GM21515 (cell line): ENCODE measurements around the gene ZNF646.

ENCODE experiments used
- ATAC-seq: cut with Tn5 transposase; IDR thresholded peaks from one replicate; pipeline ENCODE4 v1.9.1; 2021; ENCODE audit not compliant: unreplicated experiment

ZNF646 gene, protein sequence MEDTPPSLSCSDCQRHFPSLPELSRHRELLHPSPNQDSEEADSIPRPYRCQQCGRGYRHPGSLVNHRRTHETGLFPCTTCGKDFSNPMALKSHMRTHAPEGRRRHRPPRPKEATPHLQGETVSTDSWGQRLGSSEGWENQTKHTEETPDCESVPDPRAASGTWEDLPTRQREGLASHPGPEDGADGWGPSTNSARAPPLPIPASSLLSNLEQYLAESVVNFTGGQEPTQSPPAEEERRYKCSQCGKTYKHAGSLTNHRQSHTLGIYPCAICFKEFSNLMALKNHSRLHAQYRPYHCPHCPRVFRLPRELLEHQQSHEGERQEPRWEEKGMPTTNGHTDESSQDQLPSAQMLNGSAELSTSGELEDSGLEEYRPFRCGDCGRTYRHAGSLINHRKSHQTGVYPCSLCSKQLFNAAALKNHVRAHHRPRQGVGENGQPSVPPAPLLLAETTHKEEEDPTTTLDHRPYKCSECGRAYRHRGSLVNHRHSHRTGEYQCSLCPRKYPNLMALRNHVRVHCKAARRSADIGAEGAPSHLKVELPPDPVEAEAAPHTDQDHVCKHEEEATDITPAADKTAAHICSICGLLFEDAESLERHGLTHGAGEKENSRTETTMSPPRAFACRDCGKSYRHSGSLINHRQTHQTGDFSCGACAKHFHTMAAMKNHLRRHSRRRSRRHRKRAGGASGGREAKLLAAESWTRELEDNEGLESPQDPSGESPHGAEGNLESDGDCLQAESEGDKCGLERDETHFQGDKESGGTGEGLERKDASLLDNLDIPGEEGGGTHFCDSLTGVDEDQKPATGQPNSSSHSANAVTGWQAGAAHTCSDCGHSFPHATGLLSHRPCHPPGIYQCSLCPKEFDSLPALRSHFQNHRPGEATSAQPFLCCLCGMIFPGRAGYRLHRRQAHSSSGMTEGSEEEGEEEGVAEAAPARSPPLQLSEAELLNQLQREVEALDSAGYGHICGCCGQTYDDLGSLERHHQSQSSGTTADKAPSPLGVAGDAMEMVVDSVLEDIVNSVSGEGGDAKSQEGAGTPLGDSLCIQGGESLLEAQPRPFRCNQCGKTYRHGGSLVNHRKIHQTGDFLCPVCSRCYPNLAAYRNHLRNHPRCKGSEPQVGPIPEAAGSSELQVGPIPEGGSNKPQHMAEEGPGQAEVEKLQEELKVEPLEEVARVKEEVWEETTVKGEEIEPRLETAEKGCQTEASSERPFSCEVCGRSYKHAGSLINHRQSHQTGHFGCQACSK (N-terminal part only)

DNA sequence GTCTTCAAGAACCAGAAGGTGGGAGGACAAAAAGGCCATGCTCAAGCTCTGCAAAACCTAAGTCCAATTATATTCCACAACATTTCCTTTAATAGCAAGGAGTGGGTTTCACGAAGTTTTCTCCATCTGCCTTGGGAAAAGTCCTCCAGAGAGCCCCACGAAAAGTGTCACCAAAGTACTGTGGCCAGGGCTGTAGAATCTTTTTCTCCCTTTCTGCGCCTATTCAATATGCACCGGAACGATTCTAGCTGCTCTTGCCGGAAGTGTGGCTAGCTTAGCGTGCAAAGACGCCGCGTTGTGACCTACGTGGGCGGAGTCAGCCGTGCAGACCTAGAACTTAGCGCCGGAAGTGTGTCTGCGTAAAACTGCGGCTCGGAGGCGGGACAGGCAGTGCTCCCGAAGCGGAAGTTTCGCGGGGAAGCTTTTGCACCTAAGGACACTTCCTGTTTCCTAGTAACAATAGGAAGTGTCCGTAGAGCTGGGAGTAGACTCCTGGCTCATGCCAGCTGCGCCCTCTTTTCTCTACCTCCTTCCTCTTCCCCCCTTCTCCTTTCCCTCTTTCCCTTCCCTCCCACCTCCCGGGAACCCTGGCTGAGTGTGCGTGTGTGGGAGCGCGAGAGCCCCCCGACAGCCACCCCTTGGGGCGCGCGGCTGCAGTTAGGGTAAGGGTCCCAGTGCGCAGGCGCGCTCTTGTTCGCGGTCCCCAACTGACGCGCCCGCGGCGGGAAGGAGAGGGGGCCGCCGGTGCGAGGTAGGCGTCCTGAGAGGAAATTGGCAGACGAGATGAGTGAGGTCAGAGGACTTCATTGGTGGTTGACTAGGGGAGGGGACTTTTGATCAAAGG, at the start of gene ZNF646, which contains the start of gene ZNF668:
Gene ZNF646 (plus strand): TSS at position 453 of the 844 bp plus-strand sequence. CDS start 1,903 bp downstream, outside the sequence.
Gene ZNF668 (minus strand): TSS at position 271 of the 844 bp plus-strand sequence. CDS start 9,781 bp downstream, outside the sequence.
- ATAC-seq, result peak; percentile 68

DNA sequence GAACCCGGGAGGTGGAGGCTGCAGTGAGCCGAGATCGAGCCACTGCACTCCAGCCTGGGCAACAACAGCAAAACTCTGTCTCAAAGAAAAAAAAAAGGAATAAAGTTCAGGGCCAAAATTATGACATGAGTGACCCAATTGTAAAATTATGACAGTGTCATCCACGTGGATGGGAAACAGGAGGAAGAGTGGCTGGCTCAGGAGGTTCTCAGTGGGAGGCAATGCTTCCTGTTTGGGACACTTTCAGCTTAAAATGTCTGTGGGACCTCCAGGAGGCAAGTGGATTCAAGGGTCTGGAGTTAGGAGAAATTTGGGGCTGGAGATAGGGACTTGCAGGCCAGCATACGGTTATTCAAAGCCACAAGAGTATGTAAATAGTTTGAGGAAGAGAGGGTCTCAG, 48.9 kb upstream of the ZNF646 start:
- ATAC-seq, result no peak

DNA sequence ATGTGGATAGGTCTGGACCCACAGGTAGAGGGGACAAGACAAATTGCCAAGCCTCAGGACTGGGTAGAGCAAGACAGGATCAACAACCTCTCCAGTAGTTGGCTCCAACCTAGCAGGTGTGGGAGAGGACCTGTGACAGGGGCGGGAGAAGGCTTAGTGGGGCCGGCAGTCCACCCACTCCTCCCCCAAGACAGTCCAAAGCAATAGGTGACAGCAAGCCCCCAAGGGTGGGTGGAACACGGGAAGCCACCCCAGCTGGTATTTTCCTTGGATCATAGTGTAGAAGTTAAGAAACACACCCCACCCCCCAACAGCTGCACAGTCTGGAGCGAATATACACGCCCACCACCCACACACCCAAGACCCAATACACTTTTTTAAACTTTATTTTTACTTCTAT, 45.0 kb upstream of the ZNF646 start:
- ATAC-seq, result no peak

- ATAC-seq, result no peak
Observed at GRCh38 chr16:31031276-31031675, 42.9 kb upstream of the ZNF646 start.

DNA sequence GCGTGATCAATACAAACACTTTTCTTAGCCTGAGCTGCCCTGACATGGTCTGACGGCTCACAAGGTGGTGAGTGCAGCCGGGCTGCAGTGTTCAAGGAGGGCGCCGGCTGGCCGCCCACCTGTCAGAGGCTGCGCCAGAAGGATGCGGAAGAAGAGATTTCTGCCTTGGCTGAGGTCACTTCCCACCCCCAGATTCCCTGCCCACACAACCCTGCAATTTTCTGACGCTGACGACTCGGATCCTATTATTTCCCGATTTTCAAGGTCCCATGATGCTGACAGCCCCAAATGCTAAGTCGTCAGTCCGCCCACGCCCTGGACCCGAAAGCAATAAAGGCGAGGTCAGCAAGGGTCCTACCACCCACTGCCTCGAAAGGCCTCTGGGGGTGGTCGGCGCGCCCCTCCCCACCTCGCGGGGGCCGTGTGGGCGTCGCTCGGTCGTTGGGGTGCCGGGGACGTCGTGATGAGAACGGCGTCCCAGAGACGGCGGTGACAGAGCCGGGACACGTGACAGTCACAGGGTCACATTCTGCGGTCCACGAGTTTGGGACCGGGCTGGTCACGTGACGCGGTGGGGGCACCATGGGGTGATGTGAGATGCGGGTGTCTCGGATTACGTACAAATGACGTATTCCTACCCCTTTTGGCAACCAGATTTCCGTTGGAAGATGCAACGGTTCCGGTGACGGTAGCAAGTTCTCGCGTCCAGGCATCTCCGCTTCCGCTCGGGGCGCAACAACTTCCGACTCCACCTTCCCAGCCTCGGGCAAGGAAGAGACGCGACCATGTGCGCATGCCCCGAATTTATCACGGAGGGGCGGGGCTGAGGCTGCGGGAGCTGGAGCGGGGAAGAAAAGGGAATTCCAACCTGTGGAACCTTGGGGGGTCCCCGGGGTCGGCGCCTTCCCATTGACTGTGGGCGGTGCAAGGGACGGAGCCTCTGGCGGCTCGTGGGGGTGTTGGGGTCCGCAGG, 41.2 kb upstream of the ZNF646 start, which contains the start of gene STX4:
Gene STX4 (plus strand): TSS at position 823 of the 973 bp plus-strand sequence. CDS start 248 bp downstream, outside the sequence.
- ATAC-seq, result peak; percentile 71

GRCh38 chr16:31033709-31034492, 40.3 kb upstream of the ZNF646 start:
- peak; percentile 43 for ATAC-seq

DNA sequence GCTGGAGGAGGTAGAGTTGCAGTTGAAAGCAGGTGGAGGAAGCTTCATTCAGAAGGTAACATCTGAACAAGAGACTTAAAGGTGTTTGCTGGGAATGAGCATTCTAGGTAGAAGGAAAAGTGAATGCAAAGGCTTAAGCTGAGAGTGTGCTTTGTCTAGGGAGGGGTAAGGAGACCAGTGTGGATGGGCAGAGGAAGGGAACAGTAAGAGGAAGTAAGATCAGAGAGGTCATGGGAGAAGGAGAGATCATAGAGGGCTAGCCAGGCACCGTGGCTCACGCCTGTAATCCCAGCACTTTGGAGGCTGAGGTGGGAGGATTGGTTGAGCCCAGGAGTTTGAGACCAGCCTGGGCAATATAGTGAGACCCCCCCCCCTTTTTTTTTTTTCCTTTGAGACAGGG, 37.5 kb upstream of the ZNF646 start:
- ATAC-seq, result no peak

- ATAC-seq, result no peak
Observed at GRCh38 chr16:31038993-31039392, 35.2 kb upstream of the ZNF646 start.

- no peak for ATAC-seq
Observed at GRCh38 chr16:31042866-31043265, 31.4 kb upstream of the ZNF646 start.

DNA sequence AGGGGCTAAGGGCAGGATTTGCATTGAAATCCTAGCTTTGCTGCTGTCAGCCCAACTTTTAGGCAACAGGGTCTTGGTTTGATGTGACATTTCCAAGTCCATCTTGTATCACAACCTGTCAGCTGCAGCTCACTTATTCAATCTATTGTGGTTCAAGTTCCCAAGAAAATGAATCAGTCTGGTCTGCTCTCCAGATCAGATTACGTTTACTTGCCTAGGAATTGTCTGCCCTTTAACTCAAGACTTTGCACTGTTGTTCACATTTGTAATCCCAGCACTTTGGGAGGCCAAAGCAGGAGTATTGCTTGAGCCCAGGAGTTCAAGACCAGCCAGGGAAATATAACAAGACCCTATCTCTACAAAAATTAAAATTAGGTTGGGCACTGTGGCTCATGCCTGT, 30.9 kb upstream of the ZNF646 start:
- no peak for ATAC-seq

DNA sequence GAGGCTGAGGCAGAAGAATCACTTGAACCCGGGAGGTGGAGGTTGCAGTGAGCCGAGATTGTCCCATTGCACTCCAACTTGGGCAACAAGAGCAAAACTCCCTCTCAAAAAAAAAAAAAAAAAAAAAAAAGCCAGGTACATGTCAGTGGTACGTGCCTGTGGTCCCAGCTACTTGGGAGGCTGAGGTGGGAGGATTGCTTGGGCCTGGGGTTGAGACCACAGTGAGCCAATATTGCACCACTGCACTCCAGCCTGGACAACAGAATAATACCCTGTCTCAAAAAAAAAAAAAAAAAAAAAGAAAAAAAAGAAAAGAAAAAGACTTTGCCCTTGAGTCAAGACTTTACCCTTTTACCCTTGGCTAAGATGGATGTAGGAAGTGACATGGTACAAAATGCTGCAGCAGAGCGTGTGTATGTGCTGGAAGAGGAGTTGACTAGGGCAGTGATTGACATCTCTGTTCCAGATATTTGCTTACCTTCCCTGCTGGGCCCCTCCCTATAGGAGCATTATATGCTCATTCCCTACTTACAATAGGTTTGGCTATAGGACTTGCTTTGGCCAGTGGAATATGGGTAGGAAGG, 30.2 kb upstream of the ZNF646 start:
- ATAC-seq, result no peak

GRCh38 chr16:31050280-31051030, 23.8 kb upstream of the ZNF646 start:
- ATAC-seq, result no peak

- no peak for ATAC-seq
Observed at GRCh38 chr16:31052114-31052513, 22.1 kb upstream of the ZNF646 start.

DNA sequence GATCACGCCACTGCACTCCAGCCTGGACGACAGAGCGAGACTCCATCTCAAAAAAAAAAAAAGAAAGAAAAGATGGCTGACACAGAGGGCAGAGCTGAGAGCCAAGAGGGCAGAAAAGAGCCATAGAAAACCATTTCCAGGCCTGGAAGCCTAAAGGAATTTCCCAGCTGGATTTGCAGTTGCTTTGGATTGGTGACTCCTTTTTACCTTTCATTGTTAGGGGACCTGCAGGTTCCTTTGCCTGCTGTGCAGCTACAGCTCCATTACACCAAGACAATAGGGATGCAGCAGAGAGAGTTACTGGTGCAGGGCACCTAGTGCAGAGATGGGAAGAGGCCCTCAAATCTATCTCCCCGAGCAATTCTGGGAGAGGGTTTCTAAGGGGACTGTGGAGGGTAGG, 18.6 kb upstream of the ZNF646 start:
- no peak for ATAC-seq

DNA sequence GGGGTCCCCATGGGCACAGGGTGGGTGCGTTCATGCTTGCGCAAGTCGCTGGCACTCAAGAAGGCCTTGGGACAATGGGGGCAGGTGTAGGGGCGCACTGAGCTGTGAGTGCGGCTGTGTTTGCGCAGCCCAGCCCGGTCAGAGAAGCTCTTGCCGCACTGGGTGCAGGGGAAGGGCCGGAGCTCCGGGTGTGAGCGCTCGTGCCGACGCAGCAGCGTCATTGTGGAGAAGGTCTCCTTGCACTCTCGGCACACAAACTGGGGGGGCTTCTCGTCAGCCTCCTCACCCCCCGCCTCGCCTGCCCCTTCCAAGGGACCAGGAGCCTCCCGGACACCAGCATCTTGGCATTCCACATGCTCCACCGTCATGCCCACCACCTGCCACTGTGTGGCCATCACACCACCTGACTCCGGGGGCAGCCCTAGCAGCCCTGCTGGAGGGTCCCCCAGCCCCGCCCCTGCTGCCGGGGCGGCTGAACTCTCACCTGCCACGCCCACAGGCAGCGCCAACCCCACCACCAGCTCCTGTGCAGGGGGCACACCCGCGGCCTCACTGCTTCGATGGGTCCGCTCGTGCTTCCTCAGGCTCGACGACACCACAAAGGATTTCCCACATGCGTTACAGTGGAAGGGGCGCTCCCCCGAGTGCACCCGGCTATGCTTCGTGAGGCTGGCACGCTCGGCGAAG, 13.0 kb upstream of the ZNF646 start:
- no peak for ATAC-seq

- no peak for ATAC-seq
Observed at GRCh38 chr16:31061813-31062440, 12.3 kb upstream of the ZNF646 start.
